ENCODE results near the gene ZFTA.

- TF ChIP-seq CTCF (conservative IDR thresholded peaks at IDR 0.05; ENCODE audit: low read depth in 2 of 2) (no peak), JUNB (IDR thresholded peaks at IDR 0.05; ENCODE audit: unreplicated experiment) (no peak), POLR2AphosphoS5 (IDR thresholded peaks at IDR 0.05; ENCODE audit: low read depth) (no peak), EZH2 (IDR thresholded peaks at IDR 0.05; ENCODE audit: low read depth, unreplicated experiment) (no peak), EZH2phosphoT487 (IDR thresholded peaks at IDR 0.05; ENCODE audit: unreplicated experiment) (no peak), ETS1 (IDR thresholded peaks at IDR 0.05) (no peak), REST (IDR thresholded peaks at IDR 0.05; ENCODE audit: unreplicated experiment) (no peak), STAT1 (IDR thresholded peaks at IDR 0.05; ENCODE audit: unreplicated experiment) (no peak), CREB1 (CRISPR knock-in tag; IDR thresholded peaks at IDR 0.05; ENCODE audit: low read depth) (no peak), ZNF114 (CRISPR knock-in tag; IDR thresholded peaks at IDR 0.05) (no peak), NANOG (IDR thresholded peaks at IDR 0.05; ENCODE audit: borderline replicate concordance) (no peak), ZNF462 (CRISPR knock-in tag; IDR thresholded peaks at IDR 0.05) (no peak)
Measured at GRCh38 chr11:63747011-63747410, 21.6 kb downstream of the ZFTA start.

Data from GM23338 (cell line).